HG03066 (cell line): ENCODE results near the gene MTR.

Source experiments
- ATAC-seq: cut with Tn5 transposase; IDR thresholded peaks from one replicate; pipeline ENCODE4 v1.9.1; 2021; ENCODE audit warnings: low read depth; ENCODE audit not compliant: unreplicated experiment

MTR gene

DNA sequence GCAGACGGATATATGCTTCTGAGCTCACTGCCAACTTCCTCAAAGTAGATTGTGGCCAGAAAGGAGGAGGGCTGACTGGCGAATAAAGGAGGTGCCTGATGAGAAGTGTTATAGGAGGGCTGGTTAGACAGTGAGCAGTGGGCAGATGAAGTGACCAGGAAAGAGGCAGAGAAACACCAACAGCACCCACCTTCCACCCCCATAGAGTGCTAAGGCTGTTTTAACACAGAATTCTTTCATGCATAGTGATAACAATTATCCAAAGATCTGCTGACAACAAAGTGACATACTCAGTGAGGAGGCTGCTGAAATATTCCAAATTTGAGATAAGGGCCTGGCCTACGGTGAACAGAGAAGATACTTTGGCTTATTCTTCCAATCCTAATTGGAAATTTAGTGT lies 21.2 kb upstream of the MTR start:
- ATAC-seq = no peak

GRCh38 chr1:236774926-236775325 lies 20.2 kb upstream of the MTR start:
- ATAC-seq = no peak

DNA sequence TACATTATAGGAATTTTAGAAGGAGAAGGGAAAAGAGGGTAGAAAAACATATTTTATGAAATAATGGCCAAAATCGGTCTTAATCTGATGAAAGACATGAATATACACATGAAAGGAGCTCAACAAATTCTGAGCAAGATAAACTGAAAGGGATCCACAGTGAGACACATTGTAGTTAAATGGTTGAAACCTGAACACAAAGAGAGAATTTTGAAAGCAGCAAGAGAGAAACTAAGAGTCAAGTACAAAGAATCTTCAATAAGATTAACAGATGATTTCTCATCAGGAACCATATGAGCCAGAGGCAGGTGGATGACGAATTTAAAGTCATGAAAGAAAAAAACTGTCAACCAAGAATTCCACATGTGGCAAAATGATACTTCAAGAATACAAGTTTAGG lies 15.8 kb upstream of the MTR start:
- no peak for ATAC-seq

- no peak for ATAC-seq
Observed at GRCh38 chr1:236785477-236785876, 9.6 kb upstream of the MTR start.

DNA sequence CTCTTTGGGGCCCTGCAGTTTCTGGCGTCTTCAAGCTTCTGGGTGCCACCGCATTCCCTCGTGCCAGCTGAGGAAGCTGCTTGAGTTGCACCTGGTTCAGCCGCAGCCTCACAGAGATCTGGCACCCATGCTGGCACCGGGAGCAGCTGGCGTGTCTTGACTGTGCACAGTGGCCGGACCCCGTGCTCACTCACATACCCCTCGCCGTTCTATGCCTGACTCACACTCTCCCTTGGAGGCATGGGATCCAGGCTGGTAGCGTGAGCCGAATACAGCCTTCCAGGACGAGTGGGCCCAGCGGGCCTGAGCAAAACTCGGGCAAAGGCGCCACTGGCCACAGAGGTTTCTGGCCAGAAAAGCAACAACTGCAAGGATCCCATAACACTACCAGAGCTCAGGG lies 8.6 kb upstream of the MTR start:
- ATAC-seq = no peak

GRCh38 chr1:236794585-236795034 lies 482 bp upstream of the MTR start:
- no peak for ATAC-seq

- ATAC-seq = peak; percentile 35
Observed at GRCh38 chr1:236795757-236796667, 920 bp downstream of the MTR start.

GRCh38 chr1:236799001-236799400 lies 3.9 kb downstream of the MTR start:
- ATAC-seq = no peak

DNA sequence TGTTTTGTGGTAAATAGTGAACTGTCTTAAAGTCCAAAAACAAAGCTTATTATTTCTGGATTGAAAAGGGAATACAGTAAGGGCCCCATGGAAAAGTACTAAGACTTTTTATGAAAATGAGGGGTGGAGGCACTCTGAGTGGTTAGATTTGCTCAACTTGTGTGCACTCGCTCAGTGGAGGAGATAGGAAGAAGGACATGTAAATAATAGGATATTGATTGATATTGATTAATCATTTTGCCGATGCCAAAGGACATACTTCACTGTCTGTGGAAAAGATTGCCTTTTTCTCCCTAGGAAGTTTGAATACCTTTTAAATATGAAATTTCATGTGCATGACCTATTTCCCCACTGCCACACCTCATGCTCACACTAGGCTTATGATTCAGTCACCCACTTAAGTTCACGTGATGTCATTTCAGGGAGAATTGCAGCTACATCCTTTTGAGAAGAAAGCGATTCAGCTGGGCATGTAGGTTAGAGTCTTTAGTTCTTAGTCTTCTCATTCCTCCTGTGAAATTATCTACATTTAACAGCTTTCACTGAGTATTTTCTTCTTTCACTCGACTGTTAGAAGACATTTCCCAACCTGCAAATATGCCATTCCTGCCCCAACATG lies 5.0 kb downstream of the MTR start:
- ATAC-seq = no peak

GRCh38 chr1:236800623-236801022 lies 5.5 kb downstream of the MTR start:
- ATAC-seq = no peak

- no peak for ATAC-seq
Observed at GRCh38 chr1:236802264-236802663, 7.2 kb downstream of the MTR start.

DNA sequence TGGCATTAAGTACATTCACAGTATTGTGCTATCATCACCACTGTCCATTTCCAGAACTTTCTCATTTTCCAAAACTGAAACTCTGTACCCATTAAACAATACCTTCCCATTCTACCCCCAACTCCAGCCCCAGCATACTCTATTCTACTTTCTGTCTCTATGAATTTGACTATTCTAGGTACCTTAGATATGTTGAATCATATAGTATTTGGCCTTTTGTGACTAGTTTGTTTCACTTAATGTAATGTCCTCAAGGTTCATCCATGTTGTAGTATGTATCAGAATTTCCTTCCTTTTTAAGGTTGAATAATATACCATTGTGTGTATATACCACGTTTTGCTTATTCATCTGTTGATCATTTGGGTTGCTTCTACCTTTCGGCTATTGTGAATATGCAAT lies 11.5 kb downstream of the MTR start:
- ATAC-seq = no peak

DNA sequence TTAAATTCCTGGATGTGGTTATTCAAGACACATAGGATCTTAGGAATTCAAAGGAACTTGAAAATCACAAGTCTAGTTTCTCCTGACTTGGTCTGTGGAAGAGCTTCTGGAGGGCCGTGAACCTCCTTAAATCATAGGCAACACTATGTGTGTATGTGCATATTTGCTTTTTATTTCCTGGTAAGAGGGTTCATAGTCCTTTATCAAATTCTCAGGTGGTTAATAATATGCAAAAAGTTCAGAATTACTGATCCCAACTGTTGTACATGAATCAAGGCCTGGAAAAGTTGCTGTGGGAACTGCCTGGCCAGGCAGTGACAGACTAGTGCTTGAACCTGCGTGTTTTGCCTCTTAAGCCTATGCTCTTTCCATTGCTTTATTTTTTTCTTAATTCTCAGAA lies 12.9 kb downstream of the MTR start:
- ATAC-seq = no peak

DNA sequence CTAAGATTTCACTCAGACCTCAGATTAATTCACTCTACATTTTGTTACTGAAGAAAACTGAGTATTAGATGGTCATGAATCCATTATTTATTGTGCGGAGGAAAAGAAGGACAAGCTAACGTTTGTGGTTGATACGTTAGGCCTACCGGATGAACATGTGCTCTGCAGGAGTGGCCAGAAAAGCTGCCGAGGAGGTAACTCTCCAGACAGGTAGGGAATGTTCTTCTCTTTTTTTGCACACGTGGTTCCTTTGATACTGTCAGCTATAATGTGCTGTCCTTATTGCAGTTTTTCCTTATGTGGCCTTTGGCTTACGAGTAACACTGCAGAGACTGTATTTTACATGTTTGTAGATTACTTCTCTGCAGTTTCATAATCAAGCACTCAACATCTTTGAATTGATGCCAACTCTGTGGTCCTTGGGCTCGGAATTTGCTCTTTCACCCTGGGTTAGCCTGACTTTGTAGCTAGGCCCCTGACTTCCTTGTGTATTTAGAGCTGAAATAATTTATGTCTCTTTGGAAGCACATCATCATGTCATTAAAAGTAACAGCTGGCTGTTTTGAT lies 13.6 kb downstream of the MTR start:
- ATAC-seq = no peak

- ATAC-seq = no peak
Observed at GRCh38 chr1:236809148-236809547, 14.1 kb downstream of the MTR start.

- ATAC-seq = no peak
Observed at GRCh38 chr1:236810018-236810417, 14.9 kb downstream of the MTR start.

DNA sequence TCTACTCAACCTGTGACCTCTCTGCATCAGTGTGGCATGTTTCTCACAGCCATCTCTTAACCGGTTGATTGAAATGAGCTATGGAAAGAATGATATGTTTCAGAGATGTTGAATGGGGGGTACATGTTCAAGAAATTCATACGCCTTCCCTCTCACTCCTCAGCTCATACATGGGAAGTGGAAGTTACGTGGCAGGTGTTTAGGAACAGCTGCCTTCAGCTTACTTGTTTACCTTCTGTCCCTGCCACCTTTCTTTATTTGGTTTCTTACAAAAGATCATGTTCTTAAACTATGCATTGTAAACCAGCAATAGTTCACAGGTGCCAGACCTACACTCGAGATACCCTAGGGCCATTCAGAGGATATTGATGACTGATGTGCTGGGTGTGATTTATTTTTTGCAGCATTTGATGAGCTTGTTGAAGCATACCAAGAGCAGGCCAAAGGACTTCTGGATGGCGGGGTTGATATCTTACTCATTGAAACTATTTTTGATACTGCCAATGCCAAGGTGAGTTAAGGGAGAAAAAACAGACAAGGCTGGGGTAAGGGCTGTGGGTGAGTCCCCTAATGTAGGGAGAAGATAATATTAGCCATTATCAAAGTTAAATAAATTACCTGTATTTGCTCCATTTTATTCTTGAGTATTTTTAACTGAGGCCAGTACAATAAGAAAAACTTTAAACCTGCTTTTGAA lies 17.4 kb downstream of the MTR start:
- no peak for ATAC-seq

- ATAC-seq = no peak
Observed at GRCh38 chr1:236815941-236816340, 20.8 kb downstream of the MTR start.

GRCh38 chr1:236819856-236820255 lies 24.8 kb downstream of the MTR start:
- no peak for ATAC-seq

GRCh38 chr1:236821091-236821627 lies 26.1 kb downstream of the MTR start:
- no peak for ATAC-seq

GRCh38 chr1:236823559-236823958 lies 28.5 kb downstream of the MTR start:
- ATAC-seq = no peak
